ENCODE measurements around the gene SALL3. TPM values are rescaled to one million over a fixed set of nuclear protein-coding genes. Genes with fewer than 3 reads are reported as not detected.

The SALL3 gene
- total and polyA plus RNA-seq, 2 of the 8 experiments (the other 6 are each of a cell fraction or from before 2014, with no cell fraction given) = 10.5 to 46.4 TPM

- TF ChIP-seq, protein P1, sequence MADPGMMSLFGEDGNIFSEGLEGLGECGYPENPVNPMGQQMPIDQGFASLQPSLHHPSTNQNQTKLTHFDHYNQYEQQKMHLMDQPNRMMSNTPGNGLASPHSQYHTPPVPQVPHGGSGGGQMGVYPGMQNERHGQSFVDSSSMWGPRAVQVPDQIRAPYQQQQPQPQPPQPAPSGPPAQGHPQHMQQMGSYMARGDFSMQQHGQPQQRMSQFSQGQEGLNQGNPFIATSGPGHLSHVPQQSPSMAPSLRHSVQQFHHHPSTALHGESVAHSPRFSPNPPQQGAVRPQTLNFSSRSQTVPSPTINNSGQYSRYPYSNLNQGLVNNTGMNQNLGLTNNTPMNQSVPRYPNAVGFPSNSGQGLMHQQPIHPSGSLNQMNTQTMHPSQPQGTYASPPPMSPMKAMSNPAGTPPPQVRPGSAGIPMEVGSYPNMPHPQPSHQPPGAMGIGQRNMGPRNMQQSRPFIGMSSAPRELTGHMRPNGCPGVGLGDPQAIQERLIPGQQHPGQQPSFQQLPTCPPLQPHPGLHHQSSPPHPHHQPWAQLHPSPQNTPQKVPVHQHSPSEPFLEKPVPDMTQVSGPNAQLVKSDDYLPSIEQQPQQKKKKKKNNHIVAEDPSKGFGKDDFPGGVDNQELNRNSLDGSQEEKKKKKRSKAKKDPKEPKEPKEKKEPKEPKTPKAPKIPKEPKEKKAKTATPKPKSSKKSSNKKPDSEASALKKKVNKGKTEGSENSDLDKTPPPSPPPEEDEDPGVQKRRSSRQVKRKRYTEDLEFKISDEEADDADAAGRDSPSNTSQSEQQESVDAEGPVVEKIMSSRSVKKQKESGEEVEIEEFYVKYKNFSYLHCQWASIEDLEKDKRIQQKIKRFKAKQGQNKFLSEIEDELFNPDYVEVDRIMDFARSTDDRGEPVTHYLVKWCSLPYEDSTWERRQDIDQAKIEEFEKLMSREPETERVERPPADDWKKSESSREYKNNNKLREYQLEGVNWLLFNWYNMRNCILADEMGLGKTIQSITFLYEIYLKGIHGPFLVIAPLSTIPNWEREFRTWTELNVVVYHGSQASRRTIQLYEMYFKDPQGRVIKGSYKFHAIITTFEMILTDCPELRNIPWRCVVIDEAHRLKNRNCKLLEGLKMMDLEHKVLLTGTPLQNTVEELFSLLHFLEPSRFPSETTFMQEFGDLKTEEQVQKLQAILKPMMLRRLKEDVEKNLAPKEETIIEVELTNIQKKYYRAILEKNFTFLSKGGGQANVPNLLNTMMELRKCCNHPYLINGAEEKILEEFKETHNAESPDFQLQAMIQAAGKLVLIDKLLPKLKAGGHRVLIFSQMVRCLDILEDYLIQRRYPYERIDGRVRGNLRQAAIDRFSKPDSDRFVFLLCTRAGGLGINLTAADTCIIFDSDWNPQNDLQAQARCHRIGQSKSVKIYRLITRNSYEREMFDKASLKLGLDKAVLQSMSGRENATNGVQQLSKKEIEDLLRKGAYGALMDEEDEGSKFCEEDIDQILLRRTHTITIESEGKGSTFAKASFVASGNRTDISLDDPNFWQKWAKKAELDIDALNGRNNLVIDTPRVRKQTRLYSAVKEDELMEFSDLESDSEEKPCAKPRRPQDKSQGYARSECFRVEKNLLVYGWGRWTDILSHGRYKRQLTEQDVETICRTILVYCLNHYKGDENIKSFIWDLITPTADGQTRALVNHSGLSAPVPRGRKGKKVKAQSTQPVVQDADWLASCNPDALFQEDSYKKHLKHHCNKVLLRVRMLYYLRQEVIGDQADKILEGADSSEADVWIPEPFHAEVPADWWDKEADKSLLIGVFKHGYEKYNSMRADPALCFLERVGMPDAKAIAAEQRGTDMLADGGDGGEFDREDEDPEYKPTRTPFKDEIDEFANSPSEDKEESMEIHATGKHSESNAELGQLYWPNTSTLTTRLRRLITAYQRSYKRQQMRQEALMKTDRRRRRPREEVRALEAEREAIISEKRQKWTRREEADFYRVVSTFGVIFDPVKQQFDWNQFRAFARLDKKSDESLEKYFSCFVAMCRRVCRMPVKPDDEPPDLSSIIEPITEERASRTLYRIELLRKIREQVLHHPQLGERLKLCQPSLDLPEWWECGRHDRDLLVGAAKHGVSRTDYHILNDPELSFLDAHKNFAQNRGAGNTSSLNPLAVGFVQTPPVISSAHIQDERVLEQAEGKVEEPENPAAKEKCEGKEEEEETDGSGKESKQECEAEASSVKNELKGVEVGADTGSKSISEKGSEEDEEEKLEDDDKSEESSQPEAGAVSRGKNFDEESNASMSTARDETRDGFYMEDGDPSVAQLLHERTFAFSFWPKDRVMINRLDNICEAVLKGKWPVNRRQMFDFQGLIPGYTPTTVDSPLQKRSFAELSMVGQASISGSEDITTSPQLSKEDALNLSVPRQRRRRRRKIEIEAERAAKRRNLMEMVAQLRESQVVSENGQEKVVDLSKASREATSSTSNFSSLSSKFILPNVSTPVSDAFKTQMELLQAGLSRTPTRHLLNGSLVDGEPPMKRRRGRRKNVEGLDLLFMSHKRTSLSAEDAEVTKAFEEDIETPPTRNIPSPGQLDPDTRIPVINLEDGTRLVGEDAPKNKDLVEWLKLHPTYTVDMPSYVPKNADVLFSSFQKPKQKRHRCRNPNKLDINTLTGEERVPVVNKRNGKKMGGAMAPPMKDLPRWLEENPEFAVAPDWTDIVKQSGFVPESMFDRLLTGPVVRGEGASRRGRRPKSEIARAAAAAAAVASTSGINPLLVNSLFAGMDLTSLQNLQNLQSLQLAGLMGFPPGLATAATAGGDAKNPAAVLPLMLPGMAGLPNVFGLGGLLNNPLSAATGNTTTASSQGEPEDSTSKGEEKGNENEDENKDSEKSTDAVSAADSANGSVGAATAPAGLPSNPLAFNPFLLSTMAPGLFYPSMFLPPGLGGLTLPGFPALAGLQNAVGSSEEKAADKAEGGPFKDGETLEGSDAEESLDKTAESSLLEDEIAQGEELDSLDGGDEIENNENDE (IDR thresholded peaks at IDR 0.05; ENCODE audit: insufficient replicate concordance, low read length) = no peak
- no peak for TF ChIP-seq CTBP2 (IDR thresholded peaks at IDR 0.05; ENCODE audit: borderline replicate concordance, insufficient read depth, insufficient read length, low read length)
These were observed 44.9 kb upstream of the SALL3 start (continued) for GRCh38 chr18:78934551-78935225.

Measured in H1 (cell line).